ENCODE data around the gene BCL2A1.

GRCh38 chr15:79922512-79923078 lies 48.4 kb downstream of the BCL2A1 start:
- TF ChIP-seq, protein P1, sequence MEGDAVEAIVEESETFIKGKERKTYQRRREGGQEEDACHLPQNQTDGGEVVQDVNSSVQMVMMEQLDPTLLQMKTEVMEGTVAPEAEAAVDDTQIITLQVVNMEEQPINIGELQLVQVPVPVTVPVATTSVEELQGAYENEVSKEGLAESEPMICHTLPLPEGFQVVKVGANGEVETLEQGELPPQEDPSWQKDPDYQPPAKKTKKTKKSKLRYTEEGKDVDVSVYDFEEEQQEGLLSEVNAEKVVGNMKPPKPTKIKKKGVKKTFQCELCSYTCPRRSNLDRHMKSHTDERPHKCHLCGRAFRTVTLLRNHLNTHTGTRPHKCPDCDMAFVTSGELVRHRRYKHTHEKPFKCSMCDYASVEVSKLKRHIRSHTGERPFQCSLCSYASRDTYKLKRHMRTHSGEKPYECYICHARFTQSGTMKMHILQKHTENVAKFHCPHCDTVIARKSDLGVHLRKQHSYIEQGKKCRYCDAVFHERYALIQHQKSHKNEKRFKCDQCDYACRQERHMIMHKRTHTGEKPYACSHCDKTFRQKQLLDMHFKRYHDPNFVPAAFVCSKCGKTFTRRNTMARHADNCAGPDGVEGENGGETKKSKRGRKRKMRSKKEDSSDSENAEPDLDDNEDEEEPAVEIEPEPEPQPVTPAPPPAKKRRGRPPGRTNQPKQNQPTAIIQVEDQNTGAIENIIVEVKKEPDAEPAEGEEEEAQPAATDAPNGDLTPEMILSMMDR (IDR thresholded peaks at IDR 0.05): no peak
- no peak for TF ChIP-seq POLR2A (IDR thresholded peaks at IDR 0.05)
